Transverse colon (tissue), 4 donors: Measurements from ENCODE around the gene EFEMP1. TPM values are rescaled to one million over a fixed set of nuclear protein-coding genes. Genes with fewer than 3 reads are reported as not detected.

Experiments used
- DNase-seq: peaks from one replicate; pipeline ENCODE4 v3.0.0-alpha.2; 2019
- H3K27ac ChIP-seq, 4 donors: fragments of 200-600 bp; sonication (generic); 2 replicates each; pipeline ENCODE4 v1.5.1; 2016 to 2018; ENCODE audit warnings: inconsistent platforms in 4 of 4
- H3K27me3 ChIP-seq: fragments of 200-600 bp; sonication (generic); 2 replicates; pipeline ENCODE4 v1.5.1; 2017; ENCODE audit warnings: inconsistent platforms
- H3K36me3 ChIP-seq, 4 donors: fragments of 200-600 bp; sonication (generic); 2 replicates each; pipeline ENCODE4 v1.5.1; 2017 to 2019; ENCODE audit warnings: inconsistent platforms in 4 of 4
- H3K4me1 ChIP-seq, 4 donors: fragments of 200-600 bp; sonication (generic); 2 replicates each; pipeline ENCODE4 v1.5.1; 2017 to 2020; ENCODE audit warnings: inconsistent platforms in 4 of 4
- H3K4me3 ChIP-seq, 4 donors: fragments of 200-600 bp; sonication (generic); 1 replicate in 1 of 4; 2 replicates in 3 of 4; pipeline versions ENCODE4 v1.5.1 to v1.6.1; 2017 to 2019; ENCODE audit warnings: inconsistent platforms in 4 of 4
- H3K9me3 ChIP-seq, 2 donors: fragments of 200-600 bp; sonication (generic); 2 replicates each; pipeline ENCODE4 v1.5.1; 2017 to 2019; ENCODE audit warnings: inconsistent platforms in 2 of 2
- CTCF ChIP-seq, 5 experiments: fragments of 200-600 bp in 3 of 5; fragments of 450-650 bp in 2 of 5; sonication (generic) in 3 of 5; IDR thresholded peaks; 1 replicate in 2 of 5; 2 replicates in 3 of 5; pipeline ENCODE4 v1.5.1; 2016 to 2017; ENCODE audit warnings: antibody characterized with exemption in 5 of 5, inconsistent platforms in 3 of 5, mild to moderate bottlenecking in 2 of 5, moderate library complexity in 1 of 5
- EP300 ChIP-seq: sonication (generic); formaldehyde crosslinking; IDR thresholded peaks from one replicate; pipeline ENCODE4 v1.6.1; 2017; ENCODE audit warnings: antibody characterized with exemption, low read depth
- POLR2A ChIP-seq: fragments of 450-650 bp; IDR thresholded peaks from one replicate; pipeline ENCODE4 v1.6.1; 2016; ENCODE audit warnings: antibody characterized with exemption, mild to moderate bottlenecking, moderate library complexity
- POLR2AphosphoS5 ChIP-seq, 3 donors: sonication (generic); formaldehyde crosslinking; IDR thresholded peaks; one replicate each; pipeline ENCODE4 v1.6.1; 2016; ENCODE audit warnings: antibody characterized with exemption in 3 of 3
- WGBS, 2 donors: methylation state at CpG; one replicate each; pipeline ENCODE4 v1.1.5; 2018; ENCODE audit warnings: low coverage in 1 of 2; 5-methylcytosine and 5-hydroxymethylcytosine counted together
- in situ Hi-C, 4 donors: fragments of 200-750 bp; cut with MboI; loops; one replicate each; pipeline versions ENCODE4 v1.15.0 to v1.15.1; 2017; ENCODE audit warnings: low sequenced_read_pairs in 3 of 4, low pct_ligation_motif_present in 1 of 4, low pct_unique_long_range_greater_than_20kb in 1 of 4
- intact Hi-C: fragments of 100-400 bp; cut with DNase I; formaldehyde crosslinking; loops from one replicate; pipeline ENCODE4 v1.15.1; 2023; ENCODE audit warnings: low total_unique reads
- total RNA-seq, 4 donors: library from RNA; depleted of rRNA; stranded (reverse); fragments of >200 nt; gene quantifications; one replicate each; pipeline ENCODE4 v1.1.0, GENCODE V29; 2016

Gene EFEMP1
- total RNA-seq, 4 donors from 2014 or later, result 12.0 to 34.8 (median 26.5) TPM

DNA sequence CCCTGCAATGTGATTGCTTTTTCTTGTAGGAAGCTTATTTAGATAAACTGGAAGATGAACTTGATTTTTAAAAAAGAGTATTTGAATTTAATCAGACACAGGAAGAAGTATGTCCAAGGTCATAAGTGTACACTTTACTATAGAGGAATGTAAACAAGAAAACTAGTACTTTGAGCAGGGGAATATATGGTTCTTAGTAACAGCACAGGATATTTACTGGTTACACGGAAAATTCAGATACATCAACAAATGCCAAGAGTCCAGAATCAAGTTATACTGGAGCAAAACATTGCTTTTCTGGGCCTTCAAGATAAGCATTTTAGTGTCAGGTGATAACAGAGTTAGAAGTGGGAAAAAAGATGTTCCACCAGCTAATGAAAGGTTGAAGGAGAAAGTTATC, 75.5 kb downstream of the EFEMP1 start:
- 61 to 67% methylated on average over 1 of the region's 1 CpG for WGBS, 2 donors
- Histone ChIP-seq H3K36me3 (no peaks in the 10 kb centered on the region), H3K9me3 (no peaks in the 10 kb centered on the region), H3K27me3 (no peaks in the 10 kb centered on the region), H3K4me1 (peaks cover 0 to 11% (median under 1%) of the 10 kb centered on the region in 4 donors), H3K4me3 (no peak overlapping the region), H3K27ac (no peak overlapping the region)
- no peak for TF ChIP-seq CTCF (IDR thresholded peaks at IDR 0.05)
- TF ChIP-seq POLR2A, result no peak
- no peak for TF ChIP-seq EP300
- TF ChIP-seq POLR2AphosphoS5 (IDR thresholded peaks at IDR 0.05), result no peak
- no peak for DNase-seq
- intact Hi-C loops, result no loop called here
- in situ Hi-C loops, result no loop called here

- TF ChIP-seq EP300 (no peak), CTCF (IDR thresholded peaks at IDR 0.05) (no peak), POLR2A (no peak), POLR2AphosphoS5 (IDR thresholded peaks at IDR 0.05) (no peak)
- no peaks in the 10 kb centered on the region for H3K36me3 ChIP-seq
- no peak overlapping the region for H3K27ac ChIP-seq
- 82 to 85% methylated on average over 1 of the region's 1 CpG for whole genome bisulfite sequencing, 2 donors
- H3K4me1 ChIP-seq, result peaks cover 4 to 22% (median 9%) of the 10 kb centered on the region in 4 donors
- intact Hi-C loops, result no loop called here
- H3K9me3 ChIP-seq, result no peaks in the 10 kb centered on the region
- H3K4me3 ChIP-seq, result no peak overlapping the region
- no peak for DNase-seq
- H3K27me3 ChIP-seq, result no peaks in the 10 kb centered on the region
- in situ Hi-C loops, result no loop called here
Observed at GRCh38 chr2:55846426-55846825, 77.2 kb downstream of the EFEMP1 start.

- in situ Hi-C loops, result no loop called here
- peaks cover 4 to 22% (median 9%) of the 10 kb centered on the region in 4 donors for H3K4me1 ChIP-seq
Observed at GRCh38 chr2:55844986-55845385, 78.6 kb downstream of the EFEMP1 start.

GRCh38 chr2:55843994-55844345, 79.6 kb downstream of the EFEMP1 start:
- DNase-seq, result no peak
- Histone ChIP-seq H3K27me3 (no peaks in the 10 kb centered on the region), H3K9me3 (no peaks in the 10 kb centered on the region), H3K27ac (peak overlapping the region in 3 of 4 donors; percentile 64 to 67 (median 65)), H3K4me3 (no peak overlapping the region), H3K4me1 (peaks cover 4 to 31% (median 11%) of the 10 kb centered on the region in 4 donors), H3K36me3 (no peaks in the 10 kb centered on the region)
- WGBS, 2 donors, result 33 to 79% methylated on average over 1 of the region's 1 CpG
- in situ Hi-C loops (no loop called here), intact Hi-C loops (no loop called here)
- TF ChIP-seq POLR2AphosphoS5 (IDR thresholded peaks at IDR 0.05) (no peak), CTCF (IDR thresholded peaks at IDR 0.05) (no peak), POLR2A (no peak), EP300 (no peak)

More at GRCh38 chr2:55844986-55845385, 78.6 kb downstream of the EFEMP1 start:
- no peak overlapping the region for H3K4me3 ChIP-seq
- H3K9me3 ChIP-seq, result no peaks in the 10 kb centered on the region
- no peaks in the 10 kb centered on the region for H3K27me3 ChIP-seq
- H3K36me3 ChIP-seq, result no peaks in the 10 kb centered on the region
- TF ChIP-seq POLR2AphosphoS5 (IDR thresholded peaks at IDR 0.05) (no peak), CTCF (IDR thresholded peaks at IDR 0.05) (no peak), EP300 (no peak), POLR2A (no peak)
- 55 to 76% methylated on average over 2 of the region's 2 CpGs for WGBS, 2 donors
- intact Hi-C loops, result no loop called here
- no peak for DNase-seq
- H3K27ac ChIP-seq, result no peak overlapping the region
